ENCODE measurements around the gene PSTPIP2. TPM values are rescaled to one million over a fixed set of nuclear protein-coding genes. Genes with fewer than 3 reads are reported as not detected.

The PSTPIP2 gene
- total and polyA plus RNA-seq, 5 donors from 2014 or later = 10.3 to 16.1 (median 12.4) TPM

- Histone ChIP-seq H3K27ac (ENCODE audit: insufficient read depth, low read length, poor library complexity, severe bottlenecking) (no peak overlapping the region), H3K4me1 (ENCODE audit: control insufficient read depth, insufficient read depth, low read length, poor library complexity, severe bottlenecking) (no peaks in the 10 kb centered on the region), H3K9me3 (ENCODE audit: control insufficient read depth in 2 of 2, low read length in 2 of 2) (no peaks in the 10 kb centered on the region), H3K36me3 (ENCODE audit: control insufficient read depth, insufficient read depth, low read length) (peaks cover 38% of the 10 kb centered on the region), H3K4me3 (ENCODE audit: low read depth, low read length) (no peak overlapping the region), H3K27me3 (ENCODE audit: control insufficient read depth, insufficient read depth, low read length) (no peaks in the 10 kb centered on the region)
- Mint-ChIP-seq H3K27ac (peak overlapping the region in 1 of 3 donors; percentile 21), H3K36me3 (peaks cover 29% of the 10 kb centered on the region), H3K9me3 (no peaks in the 10 kb centered on the region), H3K4me3 (no peak overlapping the region), H3K27me3 (no peaks in the 10 kb centered on the region), H3K4me1 (peaks cover 0 to 6% (median 2%) of the 10 kb centered on the region in 4 donors)
- DNase-seq (no peak), ATAC-seq (ENCODE audit: low read depth in 2 of 2) (no peak)
These were observed 7.3 kb upstream of the PSTPIP2 start for GRCh38 chr18:46079336-46079735.

DNA sequence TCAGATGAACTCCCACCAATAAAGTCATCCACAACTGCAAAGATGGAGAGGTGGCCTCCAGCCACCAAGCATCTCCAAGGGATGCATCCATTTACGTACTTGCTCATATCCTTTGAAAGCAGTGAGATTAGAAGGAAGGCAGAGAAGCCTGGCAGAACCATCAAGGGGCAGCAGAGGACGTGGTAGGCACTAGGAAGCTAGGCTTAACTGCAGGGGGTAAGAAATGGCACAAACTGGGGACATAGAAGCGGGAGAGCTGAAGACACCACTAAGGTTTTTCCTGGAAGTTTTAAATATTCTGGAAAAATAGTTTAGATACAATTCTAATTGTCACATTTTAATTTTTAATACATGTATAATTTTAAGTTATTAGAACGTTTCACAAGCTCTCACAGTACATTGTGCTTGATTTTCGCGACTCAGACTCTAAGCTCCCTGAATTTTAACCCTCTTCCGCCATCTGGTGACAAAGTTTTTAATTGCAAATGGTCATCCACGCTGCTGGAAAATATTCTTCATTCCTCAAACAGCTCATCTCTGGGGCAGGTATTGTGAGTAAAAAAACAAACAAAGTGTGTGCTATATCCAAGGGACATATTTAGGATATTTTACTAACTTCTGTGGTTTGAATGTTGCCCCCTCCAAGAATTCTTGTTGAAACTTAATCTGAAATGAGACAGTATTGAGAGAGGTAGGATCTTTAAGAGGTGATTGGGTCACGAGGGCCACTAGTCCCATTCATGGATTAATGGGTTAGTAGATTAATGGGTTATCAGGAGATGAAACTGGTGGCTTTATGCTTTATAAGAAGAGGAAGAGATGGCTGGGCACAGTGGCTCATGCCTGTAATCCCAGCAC lies 1.6 kb upstream of the PSTPIP2 start:
- Mint-ChIP-seq H3K9me3 (peaks cover 0 to 1% (median 0%) of the 10 kb centered on the region in 7 donors), H3K4me3 (peak overlapping the region; percentile 7 to 90 (median 81)), H3K27me3 (peaks cover 14% of the 10 kb centered on the region), H3K4me1 (peaks cover 6 to 42% (median 22%) of the 10 kb centered on the region in 4 donors), H3K27ac (peak overlapping the region in 2 of 3 donors; percentile 47 to 70), H3K36me3 (peaks cover 8% of the 10 kb centered on the region)
- Histone ChIP-seq H3K9me3 (ENCODE audit: control insufficient read depth in 2 of 2, low read length in 2 of 2) (no peaks in the 10 kb centered on the region), H3K4me1 (ENCODE audit: control insufficient read depth, insufficient read depth, low read length, poor library complexity, severe bottlenecking) (peaks cover 34% of the 10 kb centered on the region), H3K27me3 (ENCODE audit: control insufficient read depth, insufficient read depth, low read length) (no peaks in the 10 kb centered on the region), H3K27ac (ENCODE audit: insufficient read depth, low read length, poor library complexity, severe bottlenecking) (no peak overlapping the region), H3K4me3 (ENCODE audit: low read depth, low read length) (peak overlapping the region; percentile 34), H3K36me3 (ENCODE audit: control insufficient read depth, insufficient read depth, low read length) (peaks cover 4% of the 10 kb centered on the region)
- peak; percentile 38 to 77 (median 75) for DNase-seq
- peak; percentile 54 to 55 for ATAC-seq (ENCODE audit: low read depth in 2 of 2)

DNA sequence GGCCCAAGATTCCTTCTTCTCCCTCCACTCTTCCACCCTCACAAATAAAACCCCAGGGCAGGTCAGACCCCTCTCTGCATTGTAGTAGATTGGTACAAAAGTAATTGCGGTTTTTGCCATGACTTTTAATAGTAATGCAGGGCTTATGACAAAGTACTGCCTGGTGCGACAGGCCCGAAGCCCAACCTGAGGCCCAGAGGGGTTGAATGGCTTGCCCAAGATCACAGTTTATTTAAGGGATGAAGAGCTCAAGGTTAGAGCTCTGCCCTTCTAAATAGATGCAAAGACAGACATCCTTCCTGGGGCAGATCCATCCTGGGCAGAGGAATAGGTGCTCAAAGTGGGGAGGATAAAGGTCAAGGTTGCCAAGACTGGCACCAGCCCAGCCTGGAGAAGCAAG lies 899 bp upstream of the PSTPIP2 start:
- no peaks in the 10 kb centered on the region for H3K27me3 ChIP-seq (ENCODE audit: control insufficient read depth, insufficient read depth, low read length)
- peaks cover 8% of the 10 kb centered on the region for H3K36me3 Mint-ChIP-seq
- H3K4me1 ChIP-seq (ENCODE audit: control insufficient read depth, insufficient read depth, low read length, poor library complexity, severe bottlenecking) = peaks cover 34% of the 10 kb centered on the region
- H3K9me3 Mint-ChIP-seq = peaks cover 0 to 1% (median 0%) of the 10 kb centered on the region in 7 donors
- ATAC-seq (ENCODE audit: low read depth in 2 of 2) (no peak), DNase-seq (no peak)
- H3K27ac Mint-ChIP-seq = peak overlapping the region; percentile 20 to 70 (median 68)
- no peaks in the 10 kb centered on the region for H3K9me3 ChIP-seq (ENCODE audit: control insufficient read depth in 2 of 2, low read length in 2 of 2)
- no peak overlapping the region for H3K27ac ChIP-seq (ENCODE audit: insufficient read depth, low read length, poor library complexity, severe bottlenecking)
- no peak overlapping the region for H3K4me3 ChIP-seq (ENCODE audit: low read depth, low read length)
- peaks cover 4% of the 10 kb centered on the region for H3K36me3 ChIP-seq (ENCODE audit: control insufficient read depth, insufficient read depth, low read length)
- peaks cover 6 to 43% (median 22%) of the 10 kb centered on the region in 4 donors for H3K4me1 Mint-ChIP-seq
- peaks cover 14% of the 10 kb centered on the region for H3K27me3 Mint-ChIP-seq
- H3K4me3 Mint-ChIP-seq = peak overlapping the region; percentile 7 to 90 (median 82)

GRCh38 chr18:46072376-46072867 lies 362 bp upstream of the PSTPIP2 start:
- H3K4me1 Mint-ChIP-seq = peaks cover 6 to 46% (median 23%) of the 10 kb centered on the region in 4 donors

GRCh38 chr18:46070815-46071652 lies 1.0 kb downstream of the PSTPIP2 start:
- H3K36me3 ChIP-seq (ENCODE audit: control insufficient read depth, insufficient read depth, low read length) = no peaks in the 10 kb centered on the region
- Mint-ChIP-seq H3K27me3 (peaks cover 14% of the 10 kb centered on the region), H3K36me3 (peaks cover 10% of the 10 kb centered on the region), H3K27ac (peak overlapping the region; percentile 14 to 84 (median 41)), H3K4me1 (peaks cover 6 to 46% (median 23%) of the 10 kb centered on the region in 4 donors), H3K4me3 (peak overlapping the region; percentile 69 to 90 (median 80)), H3K9me3 (peaks cover 0 to 1% (median 0%) of the 10 kb centered on the region in 7 donors)
- H3K27me3 ChIP-seq (ENCODE audit: control insufficient read depth, insufficient read depth, low read length) = no peaks in the 10 kb centered on the region
- H3K4me3 ChIP-seq (ENCODE audit: low read depth, low read length) = peak overlapping the region; percentile 42
- peaks cover 34% of the 10 kb centered on the region for H3K4me1 ChIP-seq (ENCODE audit: control insufficient read depth, insufficient read depth, low read length, poor library complexity, severe bottlenecking)
- DNase-seq = peak in 2 of 3 donors; percentile 7 to 24
- H3K27ac ChIP-seq (ENCODE audit: insufficient read depth, low read length, poor library complexity, severe bottlenecking) = no peak overlapping the region
- no peaks in the 10 kb centered on the region for H3K9me3 ChIP-seq (ENCODE audit: control insufficient read depth in 2 of 2, low read length in 2 of 2)
- ATAC-seq (ENCODE audit: low read depth in 2 of 2) = no peak

More at GRCh38 chr18:46072376-46072867, 362 bp upstream of the PSTPIP2 start:
- Histone ChIP-seq H3K4me1 (ENCODE audit: control insufficient read depth, insufficient read depth, low read length, poor library complexity, severe bottlenecking) (peaks cover 34% of the 10 kb centered on the region), H3K4me3 (ENCODE audit: low read depth, low read length) (no peak overlapping the region), H3K27ac (ENCODE audit: insufficient read depth, low read length, poor library complexity, severe bottlenecking) (no peak overlapping the region), H3K9me3 (ENCODE audit: control insufficient read depth in 2 of 2, low read length in 2 of 2) (no peaks in the 10 kb centered on the region), H3K27me3 (ENCODE audit: control insufficient read depth, insufficient read depth, low read length) (no peaks in the 10 kb centered on the region), H3K36me3 (ENCODE audit: control insufficient read depth, insufficient read depth, low read length) (peaks cover under 1% of the 10 kb centered on the region)
- DNase-seq (no peak), ATAC-seq (ENCODE audit: low read depth in 2 of 2) (no peak)
- H3K27ac Mint-ChIP-seq = peak overlapping the region in 2 of 3 donors; percentile 68 to 76
- H3K36me3 Mint-ChIP-seq = peaks cover 11% of the 10 kb centered on the region
- peaks cover 14% of the 10 kb centered on the region for H3K27me3 Mint-ChIP-seq
- H3K9me3 Mint-ChIP-seq = peaks cover 0 to 1% (median 0%) of the 10 kb centered on the region in 7 donors
- peak overlapping the region; percentile 7 to 90 (median 85) for H3K4me3 Mint-ChIP-seq

DNA sequence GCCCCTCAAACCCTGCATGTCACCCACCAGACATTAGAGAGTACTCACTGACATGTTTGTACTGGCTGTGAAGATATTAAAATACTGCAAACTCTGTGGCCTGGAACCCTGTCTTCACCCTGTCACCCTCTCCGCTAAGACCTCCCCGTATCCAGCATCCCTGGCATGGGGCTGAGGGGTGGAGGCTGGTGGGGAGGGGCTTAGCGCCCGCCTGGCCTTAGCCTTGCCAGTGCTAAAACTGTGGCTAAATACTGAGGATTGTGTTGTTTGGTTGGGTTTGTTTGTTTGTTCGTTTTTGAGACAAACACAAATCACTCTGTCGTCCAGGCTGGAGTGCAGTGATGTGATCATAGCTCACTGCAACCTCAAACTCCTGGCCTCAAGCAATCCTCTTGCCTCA lies 1.8 kb downstream of the PSTPIP2 start:
- peaks cover 6 to 46% (median 23%) of the 10 kb centered on the region in 4 donors for H3K4me1 Mint-ChIP-seq
- no peaks in the 10 kb centered on the region for H3K9me3 ChIP-seq (ENCODE audit: control insufficient read depth in 2 of 2, low read length in 2 of 2)
- peaks cover 34% of the 10 kb centered on the region for H3K4me1 ChIP-seq (ENCODE audit: control insufficient read depth, insufficient read depth, low read length, poor library complexity, severe bottlenecking)
- no peak for DNase-seq
- H3K36me3 ChIP-seq (ENCODE audit: control insufficient read depth, insufficient read depth, low read length) = no peaks in the 10 kb centered on the region
- peaks cover 14% of the 10 kb centered on the region for H3K27me3 Mint-ChIP-seq
- H3K27me3 ChIP-seq (ENCODE audit: control insufficient read depth, insufficient read depth, low read length) = no peaks in the 10 kb centered on the region
- ATAC-seq (ENCODE audit: low read depth in 2 of 2) = no peak
- no peak overlapping the region for H3K27ac ChIP-seq (ENCODE audit: insufficient read depth, low read length, poor library complexity, severe bottlenecking)
- H3K4me3 ChIP-seq (ENCODE audit: low read depth, low read length) = no peak overlapping the region
- peaks cover 0 to 1% (median 0%) of the 10 kb centered on the region in 7 donors for H3K9me3 Mint-ChIP-seq
- peak overlapping the region in 1 of 3 donors; percentile 79 for H3K27ac Mint-ChIP-seq
- peaks cover 10% of the 10 kb centered on the region for H3K36me3 Mint-ChIP-seq
- H3K4me3 Mint-ChIP-seq = peak overlapping the region in 3 of 4 donors; percentile 34 to 77 (median 69)

DNA sequence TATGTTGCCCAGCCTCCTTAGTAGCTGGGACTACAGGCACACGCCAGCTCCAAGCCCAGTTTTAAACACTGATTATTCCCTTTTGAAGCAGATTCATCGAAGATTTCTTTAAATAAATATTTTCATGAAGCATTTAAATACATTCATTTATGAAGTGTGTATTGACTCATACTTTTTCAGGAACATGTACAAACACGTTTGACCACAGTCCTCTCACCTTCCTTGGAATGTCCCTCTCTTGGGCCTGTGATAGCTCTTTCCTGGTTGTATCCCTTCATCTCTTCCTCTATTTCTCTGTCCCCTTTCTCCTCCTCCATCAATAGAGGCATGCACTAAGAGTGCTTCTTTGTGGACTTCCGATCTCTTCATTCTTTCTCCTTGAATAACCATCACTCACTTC lies 2.5 kb downstream of the PSTPIP2 start:
- Histone ChIP-seq H3K27me3 (ENCODE audit: control insufficient read depth, insufficient read depth, low read length) (no peaks in the 10 kb centered on the region), H3K9me3 (ENCODE audit: control insufficient read depth in 2 of 2, low read length in 2 of 2) (no peaks in the 10 kb centered on the region), H3K36me3 (ENCODE audit: control insufficient read depth, insufficient read depth, low read length) (no peaks in the 10 kb centered on the region), H3K27ac (ENCODE audit: insufficient read depth, low read length, poor library complexity, severe bottlenecking) (no peak overlapping the region), H3K4me1 (ENCODE audit: control insufficient read depth, insufficient read depth, low read length, poor library complexity, severe bottlenecking) (peaks cover 34% of the 10 kb centered on the region), H3K4me3 (ENCODE audit: low read depth, low read length) (no peak overlapping the region)
- peaks cover 10% of the 10 kb centered on the region for H3K36me3 Mint-ChIP-seq
- peak overlapping the region in 3 of 4 donors; percentile 2 to 69 (median 44) for H3K4me3 Mint-ChIP-seq
- no peak for DNase-seq
- peaks cover 6 to 47% (median 23%) of the 10 kb centered on the region in 4 donors for H3K4me1 Mint-ChIP-seq
- peaks cover 14% of the 10 kb centered on the region for H3K27me3 Mint-ChIP-seq
- peaks cover 0 to 1% (median 0%) of the 10 kb centered on the region in 7 donors for H3K9me3 Mint-ChIP-seq
- no peak for ATAC-seq (ENCODE audit: low read depth in 2 of 2)
- peak overlapping the region in 1 of 3 donors; percentile 79 for H3K27ac Mint-ChIP-seq

Measured in CD4-positive, CD25-positive, alpha-beta regulatory T cell (primary cell).